Gastrocnemius medialis (tissue), 4 donors: ENCODE results near the gene DMPK. TPM values are rescaled to one million over a fixed set of nuclear protein-coding genes. Genes with fewer than 3 reads are reported as not detected.

Experiments
- ATAC-seq, 2 donors: fragments of 150-250 bp; one replicate each; pipeline ENCODE4 v1.9.1; 2016
- DNase-seq, 2 donors: peaks; one replicate each; pipeline ENCODE4 v3.0.0-alpha.2; 2019
- H3K27ac ChIP-seq, 4 donors: fragments of 200-600 bp; sonication (generic); 1 replicate in 1 of 4; 2 replicates in 3 of 4; pipeline ENCODE4 v1.5.1; 2016 to 2018; ENCODE audit warnings: mild to moderate bottlenecking in 2 of 4, moderate library complexity in 1 of 4
- H3K27me3 ChIP-seq, 3 donors: fragments of 200-600 bp; sonication (generic) in 2 of 3; 1 replicate in 1 of 3; 2 replicates in 2 of 3; pipeline versions ENCODE4 v1.5.1 to v1.6.0; 2016 to 2019; ENCODE audit warnings: mild to moderate bottlenecking in 1 of 3, moderate library complexity in 1 of 3
- H3K36me3 ChIP-seq, 2 donors: fragments of 200-600 bp; sonication (generic) in 1 of 2; one replicate each; pipeline ENCODE4 v1.5.1; 2017 to 2018
- H3K4me1 ChIP-seq, 2 donors: fragments of 200-600 bp; sonication (generic) in 1 of 2; one replicate each; pipeline ENCODE4 v1.5.1; 2016 to 2017; ENCODE audit warnings: mild to moderate bottlenecking in 2 of 2
- H3K4me3 ChIP-seq, 4 donors: fragments of 200-600 bp; sonication (generic) in 3 of 4; 1 replicate in 1 of 4; 2 replicates in 3 of 4; pipeline ENCODE4 v1.5.1; 2016 to 2019; ENCODE audit warnings: mild to moderate bottlenecking in 2 of 4
- H3K9me3 ChIP-seq, 3 donors: fragments of 200-600 bp; sonication (generic) in 2 of 3; 1 replicate in 1 of 3; 2 replicates in 2 of 3; pipeline ENCODE4 v1.5.1; 2016 to 2019
- POLR2A ChIP-seq, 2 donors: fragments of 450-650 bp; IDR thresholded peaks; one replicate each; pipeline ENCODE4 v1.6.1; 2017; ENCODE audit warnings: antibody characterized with exemption in 2 of 2, mild to moderate bottlenecking in 2 of 2, moderate library complexity in 2 of 2
- in situ Hi-C, 4 donors: fragments of 200-750 bp; cut with MboI; loops; one replicate each; pipeline versions ENCODE4 v1.15.0 to v1.8.0; 2017; ENCODE audit warnings: low sequenced_read_pairs in 4 of 4
- intact Hi-C: fragments of 100-400 bp; cut with DNase I; formaldehyde crosslinking; loops from one replicate; pipeline ENCODE4 v1.15.1; 2023; ENCODE audit warnings: low total_unique reads
- total RNA-seq, 4 donors: library from RNA; depleted of rRNA; stranded (reverse); fragments of >200 nt; gene quantifications; one replicate each; pipeline versions ENCODE4 v1.1.0 to v1.2.3, GENCODE V29; 2016
- TF ChIP-seq, protein P1 (sequence below), 5 experiments: fragments of 450-650 bp in 3 of 5; fragments of 200-600 bp in 2 of 5; sonication (generic) in 2 of 5; IDR thresholded peaks in 4 of 5; conservative IDR thresholded peaks in 1 of 5; 1 replicate in 4 of 5; 2 replicates in 1 of 5; pipeline ENCODE4 v1.5.1; 2016 to 2019; ENCODE audit warnings: antibody characterized with exemption in 5 of 5, mild to moderate bottlenecking in 3 of 5, moderate library complexity in 3 of 5

The DMPK gene, protein sequence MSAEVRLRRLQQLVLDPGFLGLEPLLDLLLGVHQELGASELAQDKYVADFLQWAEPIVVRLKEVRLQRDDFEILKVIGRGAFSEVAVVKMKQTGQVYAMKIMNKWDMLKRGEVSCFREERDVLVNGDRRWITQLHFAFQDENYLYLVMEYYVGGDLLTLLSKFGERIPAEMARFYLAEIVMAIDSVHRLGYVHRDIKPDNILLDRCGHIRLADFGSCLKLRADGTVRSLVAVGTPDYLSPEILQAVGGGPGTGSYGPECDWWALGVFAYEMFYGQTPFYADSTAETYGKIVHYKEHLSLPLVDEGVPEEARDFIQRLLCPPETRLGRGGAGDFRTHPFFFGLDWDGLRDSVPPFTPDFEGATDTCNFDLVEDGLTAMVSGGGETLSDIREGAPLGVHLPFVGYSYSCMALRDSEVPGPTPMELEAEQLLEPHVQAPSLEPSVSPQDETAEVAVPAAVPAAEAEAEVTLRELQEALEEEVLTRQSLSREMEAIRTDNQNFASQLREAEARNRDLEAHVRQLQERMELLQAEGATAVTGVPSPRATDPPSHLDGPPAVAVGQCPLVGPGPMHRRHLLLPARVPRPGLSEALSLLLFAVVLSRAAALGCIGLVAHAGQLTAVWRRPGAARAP
- total RNA-seq = 100 to 1,000 TPM in 2 of 4 donors, 10 to 100 TPM in 2; 93.0 to 196 (median 116) TPM

DNA sequence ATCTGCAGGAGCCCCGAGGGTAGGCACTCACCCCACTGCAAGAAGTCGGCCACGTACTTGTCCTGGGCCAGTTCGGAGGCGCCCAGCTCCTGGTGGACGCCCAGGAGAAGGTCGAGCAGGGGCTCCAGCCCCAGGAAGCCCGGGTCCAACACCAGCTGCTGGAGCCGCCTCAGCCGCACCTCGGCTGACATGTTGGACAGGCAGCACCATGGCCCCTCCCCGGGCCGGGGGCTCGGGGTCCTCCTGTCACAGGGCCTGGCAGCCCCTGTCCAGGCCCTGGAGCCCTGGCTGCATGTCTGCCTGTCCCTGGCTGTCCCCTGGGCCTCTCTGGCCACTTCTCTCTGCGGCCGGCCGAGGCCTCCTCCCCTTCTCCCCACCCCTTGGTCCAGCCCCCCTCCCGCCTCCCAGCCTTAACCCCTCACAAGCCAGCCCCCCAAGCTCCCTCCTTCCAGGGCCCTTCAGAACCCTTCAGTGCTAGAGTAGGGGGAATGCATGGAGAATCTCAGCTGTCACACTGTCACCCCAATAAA lies at the start of gene DMPK:
Gene DMPK (minus strand): TSS at position 329 of the 530 bp plus-strand sequence. CDS start 138 bp downstream, at position 191.
- H3K27ac ChIP-seq = peak within 1 kb of the TSS; percentile 96 to 100 (median 99)
- TF ChIP-seq, protein P1, sequence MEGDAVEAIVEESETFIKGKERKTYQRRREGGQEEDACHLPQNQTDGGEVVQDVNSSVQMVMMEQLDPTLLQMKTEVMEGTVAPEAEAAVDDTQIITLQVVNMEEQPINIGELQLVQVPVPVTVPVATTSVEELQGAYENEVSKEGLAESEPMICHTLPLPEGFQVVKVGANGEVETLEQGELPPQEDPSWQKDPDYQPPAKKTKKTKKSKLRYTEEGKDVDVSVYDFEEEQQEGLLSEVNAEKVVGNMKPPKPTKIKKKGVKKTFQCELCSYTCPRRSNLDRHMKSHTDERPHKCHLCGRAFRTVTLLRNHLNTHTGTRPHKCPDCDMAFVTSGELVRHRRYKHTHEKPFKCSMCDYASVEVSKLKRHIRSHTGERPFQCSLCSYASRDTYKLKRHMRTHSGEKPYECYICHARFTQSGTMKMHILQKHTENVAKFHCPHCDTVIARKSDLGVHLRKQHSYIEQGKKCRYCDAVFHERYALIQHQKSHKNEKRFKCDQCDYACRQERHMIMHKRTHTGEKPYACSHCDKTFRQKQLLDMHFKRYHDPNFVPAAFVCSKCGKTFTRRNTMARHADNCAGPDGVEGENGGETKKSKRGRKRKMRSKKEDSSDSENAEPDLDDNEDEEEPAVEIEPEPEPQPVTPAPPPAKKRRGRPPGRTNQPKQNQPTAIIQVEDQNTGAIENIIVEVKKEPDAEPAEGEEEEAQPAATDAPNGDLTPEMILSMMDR (IDR thresholded peaks at IDR 0.05 in 4 of 5, conservative IDR thresholded peaks at IDR 0.05 in 1 of 5) = no peak
- TF ChIP-seq POLR2A (IDR thresholded peaks at IDR 0.05) = peak; percentile 21 to 24
- H3K9me3 ChIP-seq = no peaks in the 10 kb centered on the region
- ATAC-seq (peak; percentile 20 to 43), DNase-seq (peak in 1 of 2 donors; percentile 70)
- peaks cover 0 to 21% of the 10 kb centered on the region in 2 donors for H3K36me3 ChIP-seq
- in situ Hi-C loops (no loop called here), intact Hi-C loops (loop anchor here (1.0 to 10.0 kb wide), 2 partner anchors 12 to 457 kb away; partner anchors contain the start of gene CKM)
- H3K27me3 ChIP-seq = no peaks in the 10 kb centered on the region
- peaks cover 45 to 72% of the 10 kb centered on the region in 2 donors for H3K4me1 ChIP-seq
- H3K4me3 ChIP-seq = peak within 1 kb of the TSS; percentile 58 to 75 (median 61)

DNA sequence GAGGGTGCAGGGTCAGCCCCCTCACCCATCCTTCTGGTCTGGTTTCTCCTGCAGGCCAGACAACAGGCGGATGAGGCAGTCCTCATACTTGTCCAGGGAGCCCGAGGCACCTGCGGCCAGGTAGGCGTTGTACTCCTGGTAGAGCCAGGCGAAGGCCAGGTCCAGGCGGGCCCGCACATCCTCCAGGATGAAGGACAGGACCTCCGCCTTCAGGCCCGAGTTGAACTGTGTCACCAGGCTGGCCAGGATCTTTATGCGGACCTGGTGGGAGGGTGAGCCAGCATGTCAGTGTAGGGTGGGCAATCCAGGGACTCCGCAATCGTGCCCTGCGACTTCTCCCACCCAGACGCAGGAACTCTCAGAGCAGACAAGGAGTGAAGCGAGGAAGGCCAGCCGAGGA lies 46.7 kb upstream of the DMPK start:
- Histone ChIP-seq H3K36me3 (peaks cover 0 to 98% of the 10 kb centered on the region in 2 donors), H3K9me3 (no peaks in the 10 kb centered on the region), H3K27me3 (no peaks in the 10 kb centered on the region), H3K27ac (no peak overlapping the region), H3K4me1 (peaks cover 0 to 5% of the 10 kb centered on the region in 2 donors), H3K4me3 (no peak overlapping the region)
- ATAC-seq (no peak), DNase-seq (no peak)
- TF ChIP-seq, protein P1 (IDR thresholded peaks at IDR 0.05 in 4 of 5, conservative IDR thresholded peaks at IDR 0.05 in 1 of 5) = no peak
- TF ChIP-seq POLR2A (IDR thresholded peaks at IDR 0.05) = no peak
- in situ Hi-C loops (no loop called here), intact Hi-C loops (no loop called here)

- Histone ChIP-seq H3K27ac (no peak overlapping the region), H3K4me3 (no peak overlapping the region), H3K9me3 (no peaks in the 10 kb centered on the region), H3K27me3 (no peaks in the 10 kb centered on the region), H3K4me1 (peaks cover 0 to 7% of the 10 kb centered on the region in 2 donors), H3K36me3 (peaks cover 0 to 98% of the 10 kb centered on the region in 2 donors)
- in situ Hi-C loops (no loop called here), intact Hi-C loops (no loop called here)
- no peak for TF ChIP-seq POLR2A (IDR thresholded peaks at IDR 0.05)
- TF ChIP-seq, protein P1 (IDR thresholded peaks at IDR 0.05 in 4 of 5, conservative IDR thresholded peaks at IDR 0.05 in 1 of 5) = no peak
- DNase-seq (no peak), ATAC-seq (no peak)
These were observed 46.2 kb upstream of the DMPK start for GRCh38 chr19:45828523-45828922.

DNA sequence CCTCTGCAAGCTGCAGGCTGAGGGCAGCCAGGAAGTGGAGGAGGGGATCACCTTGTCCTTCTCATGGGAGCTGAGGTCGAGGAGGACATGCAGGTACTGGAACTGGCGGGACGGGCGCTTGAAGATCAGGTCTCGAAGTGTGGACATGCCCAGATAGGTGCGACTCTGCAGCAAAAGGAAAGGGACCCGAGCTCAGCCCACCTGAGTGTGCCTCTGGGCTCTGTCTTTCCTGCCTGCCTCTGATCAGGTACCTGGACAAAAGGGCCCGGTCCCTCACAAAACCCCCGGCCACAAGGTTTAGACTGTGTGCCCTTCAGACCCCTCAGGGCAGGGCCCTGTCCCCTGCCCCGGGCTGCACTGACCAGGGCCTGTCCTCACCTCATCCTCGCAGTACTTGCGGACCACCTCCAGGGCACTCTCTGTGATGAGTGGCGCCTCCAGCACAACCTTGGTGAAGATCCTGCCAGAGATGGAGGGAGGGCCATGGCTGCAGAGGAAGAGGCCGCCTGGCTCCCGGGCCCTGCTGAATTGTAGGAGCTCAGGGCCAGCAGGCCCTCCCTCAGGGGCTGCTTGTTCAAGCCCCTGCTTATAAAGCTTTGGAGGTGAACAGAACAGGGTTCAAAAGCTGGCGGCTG lies 45.3 kb upstream of the DMPK start:
- ATAC-seq = no peak
- in situ Hi-C loops = no loop called here
- no peaks in the 10 kb centered on the region for H3K27me3 ChIP-seq
- no peak for DNase-seq
- H3K36me3 ChIP-seq = peaks cover 0 to 95% of the 10 kb centered on the region in 2 donors
- H3K4me3 ChIP-seq = no peak overlapping the region
- TF ChIP-seq, protein P1 (IDR thresholded peaks at IDR 0.05 in 4 of 5, conservative IDR thresholded peaks at IDR 0.05 in 1 of 5) = no peak
- TF ChIP-seq POLR2A (IDR thresholded peaks at IDR 0.05) = no peak
- H3K9me3 ChIP-seq = no peaks in the 10 kb centered on the region
- H3K4me1 ChIP-seq = peaks cover 0 to 7% of the 10 kb centered on the region in 2 donors
- intact Hi-C loops = no loop called here
- H3K27ac ChIP-seq = no peak overlapping the region
